GM12891 (cell line): Measurements from ENCODE around the gene PTPRN2.

Experiments used
- DNase-seq: peaks from one replicate; pipeline ENCODE4 v3.0.0; 2011; ENCODE audit warnings: low spot score; ENCODE audit not compliant: insufficient read length
- FAIRE-seq: peaks from 2 replicates; lab custom pipeline; 2011; peaks lifted over from hg19 to GRCh38; lab: Jason Lieb, UNC
- PAX5 ChIP-seq: IDR thresholded peaks from 2 replicates; pipeline ENCODE4 v1.6.1; 2011; ENCODE audit warnings: low read length, moderate library complexity, mild to moderate bottlenecking; ENCODE audit not compliant: insufficient read depth, severe bottlenecking
- POLR2A ChIP-seq: IDR thresholded peaks from 2 replicates; pipeline ENCODE4 v1.6.1; 2011; ENCODE audit warnings: low read depth, low read length, control low read depth
- POLR2AphosphoS5 ChIP-seq: IDR thresholded peaks from 2 replicates; pipeline ENCODE4 v1.6.1; 2011; ENCODE audit warnings: low read depth, low read length, control low read depth
- POU2F2 ChIP-seq: IDR thresholded peaks from 2 replicates; pipeline ENCODE4 v1.6.1; 2011; ENCODE audit warnings: low read depth, mild to moderate bottlenecking, control low read depth, low read length, moderate library complexity
- SPI1 ChIP-seq: IDR thresholded peaks from 2 replicates; pipeline ENCODE4 v1.6.1; 2011; ENCODE audit warnings: low read depth, low read length, control low read depth
- TAF1 ChIP-seq: IDR thresholded peaks from 2 replicates; pipeline ENCODE4 v1.6.1; 2011; ENCODE audit warnings: low read depth, low read length, control low read depth

PTPRN2 gene

DNA sequence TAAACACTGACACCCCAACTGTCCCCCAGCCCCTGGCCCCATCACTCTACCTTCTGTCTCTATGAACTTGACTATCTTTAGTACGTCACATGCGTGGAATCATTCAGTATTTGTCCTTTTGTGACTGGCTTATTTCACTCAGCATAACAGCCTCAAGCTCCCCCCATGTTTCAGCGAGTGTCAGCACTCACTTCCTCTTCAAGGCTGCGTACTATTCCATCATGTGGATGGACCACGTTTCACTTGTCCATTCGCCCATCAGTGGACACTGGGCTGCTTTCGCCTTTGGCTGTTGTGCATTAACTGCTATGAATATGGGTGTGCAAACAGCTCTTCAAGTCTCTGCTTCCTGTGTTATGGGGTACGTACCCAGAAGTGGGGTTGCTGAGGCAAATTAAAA is 100.7 kb downstream of the PTPRN2 start:
- FAIRE-seq = no peak
- DNase-seq = no peak
- TF ChIP-seq PAX5 = no peak
- TF ChIP-seq SPI1 = no peak
- TF ChIP-seq POLR2AphosphoS5 = no peak
- TF ChIP-seq TAF1 = no peak
- TF ChIP-seq POLR2A = no peak
- TF ChIP-seq POU2F2 = no peak

DNA sequence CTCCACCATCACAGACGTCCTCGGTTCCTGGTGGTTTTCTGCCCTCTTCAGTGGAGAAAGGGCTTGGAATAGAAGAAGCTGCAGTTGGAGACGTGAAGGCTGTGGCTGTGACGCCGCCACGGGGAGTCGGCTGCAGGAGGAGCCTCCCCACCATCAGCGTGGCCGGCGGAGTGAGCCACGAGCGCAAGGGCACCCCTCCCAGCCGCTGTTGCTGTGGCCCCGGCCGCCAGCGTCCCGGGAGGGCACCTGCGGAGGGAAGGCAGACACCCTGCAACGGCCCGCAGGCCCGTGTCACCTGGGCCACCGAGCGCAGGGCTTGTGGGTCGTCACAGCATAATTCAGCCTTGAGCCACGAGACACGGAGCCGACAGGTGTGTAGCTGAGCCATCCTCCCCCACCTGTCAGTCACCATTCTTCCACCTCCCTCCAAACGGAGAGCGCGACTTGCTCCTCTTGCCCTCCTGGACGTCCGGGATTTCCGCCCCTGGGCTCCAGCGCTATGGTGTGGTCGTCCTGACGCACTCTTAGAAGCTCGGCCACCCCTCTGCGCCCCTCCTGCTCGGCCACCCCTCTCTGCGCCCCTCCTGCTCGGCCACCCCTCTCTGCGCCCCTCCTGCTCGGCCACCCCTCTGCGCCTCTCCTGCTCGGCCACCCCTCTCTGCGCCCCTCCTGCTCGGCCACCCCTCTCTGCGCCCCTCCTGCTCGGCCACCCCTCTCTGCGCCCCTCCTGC is 102.7 kb downstream of the PTPRN2 start:
- TF ChIP-seq POU2F2 (no peak), POLR2AphosphoS5 (no peak), TAF1 (no peak), PAX5 (no peak)
- FAIRE-seq (no peak), DNase-seq (no peak)

DNA sequence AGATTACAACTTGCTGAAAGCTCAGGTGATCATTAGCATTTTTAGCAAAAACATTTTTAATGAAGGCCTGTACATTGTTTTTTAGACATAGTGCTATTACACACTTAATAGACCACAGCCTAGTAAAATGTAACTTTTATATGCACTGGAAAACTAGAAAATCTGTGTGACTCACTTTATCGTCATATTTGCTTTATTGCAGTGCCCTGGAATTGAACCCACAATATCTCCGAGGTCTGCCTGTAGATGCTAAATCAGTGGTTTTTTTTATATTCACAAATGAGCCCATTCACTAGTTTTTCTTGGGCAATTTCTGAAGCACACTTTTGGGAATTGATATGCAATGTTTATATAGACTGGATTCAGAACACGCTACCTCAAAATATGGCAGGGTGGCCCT is 105.1 kb downstream of the PTPRN2 start:
- no peak for FAIRE-seq
- no peak for DNase-seq
- TF ChIP-seq PAX5 = no peak
- TF ChIP-seq SPI1 = no peak

DNA sequence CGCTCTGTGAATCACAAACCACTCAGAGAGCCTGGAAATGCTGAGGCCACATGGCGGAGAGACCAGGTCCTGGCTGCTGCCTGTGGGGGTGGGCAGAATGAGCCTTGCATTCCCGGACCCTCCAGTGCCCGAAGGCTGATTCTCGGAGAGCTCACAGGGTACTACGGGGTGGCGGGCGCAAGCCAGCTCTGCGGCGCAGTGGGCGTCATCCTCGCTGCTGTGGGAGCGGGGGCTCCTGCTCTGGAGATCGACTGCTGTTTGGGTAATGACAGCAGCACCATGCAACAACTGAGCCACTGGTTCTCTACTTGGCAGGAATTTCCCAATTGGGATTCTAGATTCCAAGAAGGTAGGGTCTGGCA is 108.0 kb downstream of the PTPRN2 start:
- DNase-seq = no peak
- TF ChIP-seq POU2F2 = no peak
- TF ChIP-seq POLR2AphosphoS5 = no peak
- no peak for FAIRE-seq

DNA sequence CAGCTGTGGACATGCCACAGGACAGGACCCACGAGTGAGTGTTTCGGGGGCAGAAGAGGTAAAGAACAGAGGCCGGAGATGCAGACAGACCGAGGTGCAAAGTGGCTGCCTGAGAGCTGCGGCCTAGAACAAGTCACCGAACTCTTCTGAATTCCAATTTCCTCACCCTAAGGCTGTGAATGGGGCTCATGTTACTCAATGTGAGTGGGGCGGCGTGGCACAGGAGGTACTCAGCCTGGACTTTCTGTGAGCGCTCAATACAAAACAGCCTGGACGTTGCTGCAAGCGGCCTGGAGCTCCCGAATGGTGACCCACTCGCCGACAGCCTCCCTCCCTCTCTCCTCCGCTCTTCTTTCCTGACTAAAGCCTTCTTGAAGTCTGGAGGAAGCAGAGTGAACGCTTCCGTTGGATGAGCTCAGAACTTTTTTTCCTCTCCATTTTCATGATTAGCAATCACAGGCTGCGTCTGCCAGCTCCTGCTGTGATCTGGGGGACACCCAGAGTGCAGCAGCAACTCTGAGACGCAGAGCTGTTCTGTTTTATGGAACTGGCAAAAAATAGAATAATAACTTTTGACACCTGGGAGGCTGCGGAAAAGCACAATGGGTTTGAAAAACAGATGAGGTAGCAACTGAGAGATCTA is 108.5 kb downstream of the PTPRN2 start:
- FAIRE-seq = no peak
- TF ChIP-seq PAX5 = no peak
- no peak for TF ChIP-seq POLR2A
- no peak for TF ChIP-seq POLR2AphosphoS5
- no peak for TF ChIP-seq POU2F2
- no peak for TF ChIP-seq TAF1
- no peak for TF ChIP-seq SPI1
- no peak for DNase-seq

DNA sequence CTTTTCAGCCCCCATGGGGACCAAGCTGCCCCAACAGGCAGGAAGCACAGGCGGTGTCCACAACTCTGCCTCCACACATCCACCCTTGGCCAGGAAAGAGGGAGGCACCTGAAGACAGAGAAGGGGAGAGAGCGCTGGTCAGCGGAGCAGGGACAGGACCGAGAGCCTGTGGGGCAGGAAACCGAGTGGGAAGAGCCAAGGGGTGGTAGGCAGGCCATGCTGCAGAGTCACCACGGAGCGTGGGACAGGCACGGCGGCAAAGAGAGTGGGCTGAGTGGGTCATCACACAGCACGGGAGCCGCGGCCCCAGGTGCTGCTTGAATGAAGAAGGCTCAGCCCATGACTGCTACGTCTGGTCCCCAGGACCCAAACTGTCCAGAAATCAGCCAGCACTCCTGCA is 109.8 kb downstream of the PTPRN2 start:
- TF ChIP-seq PAX5 (no peak), POLR2AphosphoS5 (no peak), POLR2A (no peak), POU2F2 (no peak), SPI1 (no peak), TAF1 (no peak)
- DNase-seq (no peak), FAIRE-seq (no peak)

DNA sequence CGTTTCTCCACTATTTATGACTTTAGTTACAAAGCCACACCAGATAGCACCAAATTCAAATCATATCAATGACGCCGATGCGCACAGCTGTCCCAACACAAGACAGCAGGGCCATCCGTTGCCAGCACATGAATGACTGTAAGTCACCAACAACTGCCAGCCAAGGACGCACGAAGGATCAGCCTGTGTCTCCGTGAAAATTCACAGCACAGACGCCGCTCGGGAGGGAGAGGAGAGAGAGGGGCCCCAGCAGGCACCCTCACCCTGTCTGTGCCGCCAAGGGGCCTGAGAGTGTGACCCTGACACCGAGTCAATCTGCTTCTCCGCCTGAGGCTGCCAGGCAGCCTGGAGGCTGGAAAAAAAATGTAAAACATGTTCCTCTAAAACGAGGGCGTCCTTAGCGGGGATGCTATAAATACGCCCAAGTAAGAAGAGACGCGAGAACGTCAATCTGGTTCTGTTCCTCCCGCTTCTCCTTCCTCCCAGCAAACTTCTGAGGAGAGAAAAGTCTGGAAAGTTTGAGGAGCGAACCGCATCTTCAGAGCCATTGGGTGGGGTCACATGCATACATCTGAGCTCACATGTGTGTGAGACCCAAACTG is 111.2 kb downstream of the PTPRN2 start:
- DNase-seq (no peak), FAIRE-seq (no peak)
- TF ChIP-seq POU2F2 = no peak
- no peak for TF ChIP-seq TAF1
- TF ChIP-seq POLR2AphosphoS5 = no peak
- no peak for TF ChIP-seq PAX5
- TF ChIP-seq SPI1 = no peak
- TF ChIP-seq POLR2A = no peak

DNA sequence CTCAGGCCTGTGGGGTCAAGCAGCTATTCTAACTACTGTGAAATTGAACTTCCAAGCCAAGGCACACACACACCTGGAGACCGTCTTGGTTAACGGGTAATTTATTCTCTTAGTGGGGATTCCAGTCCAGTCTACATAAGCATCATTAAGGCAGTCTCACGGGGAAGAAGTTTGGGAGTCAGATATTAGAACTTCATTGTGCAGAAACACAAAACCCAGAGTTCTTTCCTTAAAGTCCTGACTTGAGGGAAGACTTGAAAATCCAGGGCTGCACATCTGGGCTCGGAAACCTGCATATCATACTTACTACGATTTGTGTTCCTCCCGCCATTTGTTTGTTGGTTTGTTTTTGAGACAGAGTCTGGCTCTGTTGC is 112.0 kb downstream of the PTPRN2 start:
- no peak for DNase-seq
- no peak for FAIRE-seq
- no peak for TF ChIP-seq PAX5
- no peak for TF ChIP-seq TAF1
- no peak for TF ChIP-seq POLR2AphosphoS5
- TF ChIP-seq SPI1 = no peak
- no peak for TF ChIP-seq POLR2A
- no peak for TF ChIP-seq POU2F2

DNA sequence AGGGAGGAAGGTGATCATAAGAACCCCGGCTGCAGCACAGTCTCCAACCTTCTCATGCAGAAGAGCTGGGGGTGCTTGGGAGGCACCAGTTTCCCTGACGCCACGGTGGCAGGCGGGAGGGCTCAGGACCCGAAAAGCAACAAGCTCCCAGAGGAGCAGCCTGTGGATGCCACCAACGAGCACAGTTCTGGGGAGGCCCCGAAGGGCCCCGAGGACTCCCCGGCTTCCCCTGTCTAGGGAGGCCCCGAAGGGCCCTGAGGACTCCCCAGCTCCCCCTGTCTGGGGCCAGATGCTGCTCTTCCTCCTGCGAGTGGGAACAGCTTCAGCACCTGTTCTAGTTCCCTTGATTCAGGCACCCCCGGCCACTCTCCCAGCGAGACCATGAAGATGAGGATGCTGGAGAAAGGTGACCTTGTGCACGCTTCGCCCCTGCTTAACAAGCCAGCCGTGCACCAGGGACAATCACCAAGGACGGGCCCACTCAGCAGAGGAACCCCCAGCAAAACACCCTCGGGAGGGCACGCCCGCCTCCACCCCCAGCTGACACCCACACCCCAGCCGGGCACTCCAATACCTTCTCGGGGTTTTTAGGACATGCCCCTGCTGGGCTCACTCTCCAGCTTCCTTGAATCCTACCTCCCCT is 112.5 kb downstream of the PTPRN2 start:
- TF ChIP-seq POU2F2 = no peak
- no peak for TF ChIP-seq SPI1
- TF ChIP-seq TAF1 = no peak
- TF ChIP-seq POLR2A = no peak
- no peak for TF ChIP-seq PAX5
- no peak for TF ChIP-seq POLR2AphosphoS5
- no peak for FAIRE-seq

DNA sequence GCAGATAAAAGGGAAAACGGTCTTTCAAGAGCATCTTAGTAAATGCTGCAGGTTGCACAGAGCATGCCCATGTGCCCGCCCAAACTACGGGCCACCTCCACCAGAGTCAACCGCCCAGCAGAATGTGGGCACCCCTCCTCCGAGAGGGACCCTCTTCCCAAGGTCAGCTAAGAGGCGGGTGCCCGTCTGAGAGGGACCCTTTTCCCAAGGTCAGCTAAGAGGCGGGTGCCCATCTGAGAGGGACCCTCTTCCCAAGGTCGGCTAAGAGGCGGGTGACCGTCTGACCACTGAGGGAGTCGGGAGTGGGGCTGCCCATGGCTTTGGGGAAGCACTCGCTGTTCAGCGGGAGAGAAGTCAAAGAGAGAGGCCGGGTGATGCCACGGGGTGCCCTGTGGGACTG is 113.1 kb downstream of the PTPRN2 start:
- no peak for FAIRE-seq
- TF ChIP-seq TAF1 (no peak), POLR2A (no peak), POLR2AphosphoS5 (no peak), POU2F2 (no peak)
- no peak for DNase-seq

More for the DNA sequence above, 112.5 kb downstream of the PTPRN2 start:
- DNase-seq = no peak
